NAMALWA (cell line): Measurements from ENCODE around the gene GPI.
A peak's percentile ranks its signal among the peaks of the same experiment; 100 is the strongest.

Source experiments
- DNase-seq: peaks from one replicate; pipeline ENCODE4 v3.0.0-alpha.2; 2015; ENCODE audit warnings: low spot score

GPI gene

DNA sequence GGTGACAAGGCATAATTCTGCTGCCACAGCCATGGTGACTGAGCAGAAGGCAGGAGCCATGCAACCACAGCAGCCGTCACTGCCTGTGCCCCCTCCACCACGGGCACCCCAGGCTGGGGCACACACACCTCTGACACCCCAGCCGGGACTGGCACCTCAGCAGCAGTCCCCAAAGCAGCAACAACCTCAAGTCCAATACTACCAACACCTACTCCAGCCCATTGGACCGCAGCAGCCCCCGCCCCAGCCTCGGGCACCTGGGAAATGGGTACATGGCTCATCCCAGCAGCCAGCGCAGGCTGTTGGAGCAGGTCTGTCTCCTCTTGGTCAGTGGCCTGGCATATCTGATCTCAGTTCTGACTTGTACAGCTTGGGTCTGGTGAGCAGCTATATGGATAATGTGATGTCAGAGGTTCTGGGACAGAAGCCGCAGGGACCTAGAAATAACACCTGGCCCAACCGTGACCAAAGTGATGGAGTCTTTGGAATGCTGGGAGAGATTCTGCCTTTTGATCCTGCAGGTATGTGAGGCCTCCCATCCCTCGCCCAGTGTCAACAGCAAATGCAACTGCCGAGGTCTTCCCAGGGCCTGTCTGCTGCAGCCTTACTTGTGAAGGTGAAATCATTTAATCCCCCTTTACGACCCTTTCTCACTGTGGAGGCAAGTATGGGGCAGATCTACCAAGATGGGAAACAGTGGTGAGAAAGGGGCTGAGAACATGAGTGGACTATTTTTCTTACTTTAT lies 22.9 kb upstream of the GPI start:
- no peak for DNase-seq

DNA sequence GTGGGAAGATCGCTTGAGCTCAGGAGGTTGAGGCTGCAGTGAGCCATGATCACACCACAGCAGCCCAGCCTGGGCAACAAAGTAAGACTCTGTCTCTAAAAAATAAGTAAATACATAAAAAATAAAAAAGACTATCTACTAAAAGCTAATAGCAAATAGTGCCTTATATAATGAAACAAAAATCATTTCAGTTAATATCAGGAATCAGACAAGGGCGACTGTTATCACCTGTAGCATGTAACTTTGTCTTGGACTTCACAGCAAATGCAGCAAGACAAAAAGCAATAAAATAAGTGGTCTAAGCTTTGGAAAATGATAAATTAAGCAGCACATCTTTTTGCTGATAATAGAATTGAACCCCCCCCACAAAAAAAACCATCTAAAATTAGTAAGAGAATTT lies 21.2 kb upstream of the GPI start:
- DNase-seq = no peak

DNA sequence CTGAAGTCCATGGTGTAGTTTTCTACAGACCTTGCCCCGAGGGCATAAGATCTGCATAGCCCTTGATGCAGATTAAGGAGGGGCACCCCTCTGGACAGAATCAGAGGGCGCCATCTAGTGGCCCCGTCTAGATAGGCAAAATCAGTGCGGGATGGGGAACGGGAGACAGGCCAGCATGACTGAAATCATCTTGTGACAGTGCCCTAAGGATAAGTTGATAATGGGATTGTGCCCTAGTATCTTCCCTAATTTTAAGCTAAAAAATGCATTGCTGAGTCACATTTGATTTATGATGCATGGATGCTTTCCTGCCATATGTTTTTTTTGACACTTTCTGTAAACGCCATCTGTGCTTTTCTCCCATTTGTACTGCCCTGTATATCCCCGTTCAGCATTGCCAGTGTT lies 19.0 kb upstream of the GPI start:
- peak; percentile 82 for DNase-seq

DNA sequence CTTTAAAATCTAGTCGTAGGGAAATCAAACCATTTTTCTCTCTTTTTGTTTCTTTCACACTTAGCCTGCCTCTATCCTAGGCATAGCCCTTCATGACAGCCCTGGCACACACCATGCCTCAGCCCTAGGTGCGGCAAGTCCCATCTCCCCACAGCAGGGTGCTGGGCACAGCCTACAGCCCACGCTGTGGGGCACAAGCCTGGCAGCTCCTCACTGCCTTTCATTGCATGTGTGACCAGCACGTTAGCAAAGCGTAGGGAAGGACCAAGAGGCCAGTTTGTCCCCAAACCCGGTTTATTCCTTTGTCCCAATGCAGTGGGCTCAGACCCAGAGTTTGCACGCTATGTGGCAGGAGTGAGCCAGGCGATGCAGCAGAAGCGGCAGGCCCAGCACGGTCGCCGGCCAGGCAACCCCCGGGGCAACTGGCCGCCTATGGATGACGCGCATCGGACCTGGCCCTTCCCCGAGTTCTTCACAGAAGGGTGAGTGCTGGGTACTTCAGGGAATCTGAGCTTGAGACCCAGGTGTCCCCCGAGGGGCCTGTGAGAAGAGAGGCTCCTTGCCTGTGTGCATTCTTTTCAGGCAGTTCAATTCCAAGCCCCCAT lies 17.3 kb upstream of the GPI start:
- no peak for DNase-seq

DNA sequence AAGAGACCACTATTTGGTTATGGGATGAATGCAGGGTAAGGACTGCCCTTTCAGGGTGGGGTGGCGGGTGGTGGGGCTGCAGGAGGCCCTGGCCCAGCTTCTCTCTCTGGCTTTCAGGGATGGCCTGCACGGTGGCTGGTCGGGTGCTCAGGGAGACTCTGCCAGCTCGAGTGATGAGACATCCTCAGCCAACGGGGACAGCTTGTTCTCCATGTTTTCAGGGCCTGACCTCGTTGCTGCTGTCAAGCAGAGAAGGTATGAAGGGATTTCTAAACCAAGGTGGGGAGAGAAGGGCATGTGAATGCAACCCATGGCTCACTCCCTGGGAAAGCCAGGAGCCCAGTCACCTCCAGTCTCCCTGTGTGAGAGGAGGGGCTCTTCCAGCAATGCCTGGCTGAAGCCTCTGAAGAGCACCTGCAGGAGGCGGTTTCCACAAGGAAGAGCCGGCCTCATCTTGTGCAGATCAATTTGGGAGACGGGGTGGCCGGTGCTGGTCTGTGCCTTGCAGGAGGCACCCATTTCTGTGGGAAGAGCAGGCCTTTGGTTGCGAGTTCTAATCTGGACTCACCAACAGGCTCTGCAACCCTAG lies 16.0 kb upstream of the GPI start:
- DNase-seq = no peak

DNA sequence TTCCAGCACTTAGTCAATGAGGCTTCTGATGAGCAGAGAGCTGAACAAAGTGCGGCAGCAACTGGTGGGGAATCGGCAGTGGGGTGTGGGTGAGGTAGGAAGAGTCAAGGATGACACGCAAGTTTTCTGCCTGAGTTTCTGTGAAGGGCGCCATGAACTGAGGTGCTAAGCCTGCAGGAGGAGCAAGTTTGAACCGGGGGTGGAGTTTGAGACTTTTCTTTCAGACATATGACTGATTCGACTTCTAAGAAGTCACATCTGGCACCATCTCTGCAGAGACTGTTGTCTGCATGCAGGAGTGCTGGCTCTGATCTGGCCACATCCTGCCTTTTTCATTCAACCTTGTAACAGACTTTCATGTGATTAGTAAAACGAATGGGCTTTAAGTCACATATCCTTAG lies 14.8 kb upstream of the GPI start:
- DNase-seq = peak; percentile 38

DNA sequence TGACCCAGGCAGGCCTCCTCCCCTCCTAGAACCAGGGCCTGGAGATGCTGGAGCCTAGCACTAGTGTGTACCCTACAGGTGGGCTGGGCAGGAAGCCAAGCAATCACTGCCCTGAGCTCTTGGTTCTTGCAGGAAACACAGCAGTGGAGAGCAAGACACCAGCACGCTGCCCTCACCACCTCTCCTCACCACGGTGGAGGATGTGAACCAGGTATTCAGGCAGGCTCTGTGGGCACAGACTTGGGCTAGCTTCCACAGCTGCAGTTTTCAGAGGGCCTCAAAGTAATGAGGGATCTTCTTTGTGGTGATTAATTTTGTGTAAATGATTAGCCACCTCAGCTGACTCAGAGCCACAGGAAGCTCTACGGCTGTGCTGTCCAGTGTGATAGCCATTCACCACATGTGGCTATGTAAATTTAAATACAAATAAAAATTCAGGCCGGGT lies 13.6 kb upstream of the GPI start:
- no peak for DNase-seq

DNA sequence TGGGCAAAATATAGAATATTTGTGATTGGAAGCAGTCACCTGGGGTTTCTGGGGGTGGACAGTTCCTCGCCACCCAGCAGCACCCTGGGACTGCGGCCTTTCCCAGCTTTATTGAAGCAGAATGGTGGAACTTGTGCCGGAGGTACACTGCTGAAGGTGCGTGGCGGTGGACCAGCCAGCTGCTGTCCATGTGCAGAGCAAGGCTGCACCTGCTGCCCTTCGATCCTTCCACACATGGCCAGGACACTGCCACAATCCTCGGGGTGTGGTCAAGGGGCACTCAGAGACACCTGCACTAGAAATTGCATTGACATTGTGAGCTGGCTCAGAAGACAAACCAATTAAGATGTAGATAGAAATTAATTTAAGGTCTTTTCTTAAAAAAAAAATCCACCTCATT lies 11.4 kb upstream of the GPI start:
- DNase-seq = no peak

DNA sequence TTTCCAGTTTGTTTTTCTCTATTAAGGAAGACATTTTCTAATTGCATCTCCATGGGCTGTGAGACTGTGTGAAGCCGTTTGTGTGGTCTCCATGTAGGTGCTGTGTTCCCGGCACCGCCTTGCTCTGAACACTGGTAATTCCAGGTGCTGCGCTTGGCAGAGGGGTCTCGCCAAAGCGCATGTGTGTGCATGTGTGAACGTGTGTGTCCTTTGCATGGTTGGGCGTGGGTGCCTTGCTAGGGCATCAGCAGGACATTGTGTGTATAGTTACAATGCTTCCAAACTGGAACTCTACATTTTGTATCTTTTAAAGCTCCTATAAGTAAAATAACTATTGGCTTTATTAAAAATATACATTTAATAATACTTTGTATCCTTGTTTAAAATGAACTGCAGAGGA lies 9.8 kb upstream of the GPI start:
- DNase-seq = no peak

DNA sequence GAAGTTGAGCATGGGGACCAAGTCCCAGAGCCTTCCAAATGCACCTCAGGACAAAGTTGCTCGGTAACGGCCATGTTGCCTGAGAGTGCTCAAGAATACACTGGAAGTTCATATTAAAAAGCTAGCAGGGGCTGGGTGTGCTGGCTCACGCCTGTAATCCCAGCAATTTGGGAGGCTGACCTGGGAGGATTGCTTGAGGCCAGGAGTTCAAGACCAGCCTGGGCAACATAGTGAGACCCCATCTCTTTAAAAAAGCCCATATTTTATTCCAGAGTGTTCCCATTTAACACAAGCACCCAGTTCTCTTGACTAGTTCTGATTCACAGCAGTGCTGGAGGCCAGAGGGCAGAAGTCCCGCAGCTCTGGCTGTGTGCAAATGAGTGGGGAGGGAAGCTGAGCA lies 8.1 kb upstream of the GPI start:
- no peak for DNase-seq

DNA sequence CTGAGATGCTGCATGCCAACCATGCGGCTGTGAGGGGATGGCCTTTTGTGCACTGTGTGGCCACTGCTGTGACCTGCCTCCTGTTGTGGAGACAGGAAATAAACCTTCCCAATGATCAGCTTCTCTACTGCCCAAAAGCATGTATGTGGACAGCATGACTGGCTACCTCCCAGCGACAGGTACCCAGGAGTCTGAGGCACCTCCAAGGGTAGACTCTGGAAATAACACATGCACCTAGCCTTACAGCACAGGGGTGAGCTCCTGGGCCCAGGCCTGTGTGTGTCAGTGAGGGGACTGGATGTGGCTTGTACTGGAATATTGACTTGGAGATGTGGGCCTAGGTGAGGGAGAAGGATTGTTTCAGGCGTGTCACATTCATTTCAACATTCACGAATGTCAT lies 7.6 kb upstream of the GPI start:
- no peak for DNase-seq

DNA sequence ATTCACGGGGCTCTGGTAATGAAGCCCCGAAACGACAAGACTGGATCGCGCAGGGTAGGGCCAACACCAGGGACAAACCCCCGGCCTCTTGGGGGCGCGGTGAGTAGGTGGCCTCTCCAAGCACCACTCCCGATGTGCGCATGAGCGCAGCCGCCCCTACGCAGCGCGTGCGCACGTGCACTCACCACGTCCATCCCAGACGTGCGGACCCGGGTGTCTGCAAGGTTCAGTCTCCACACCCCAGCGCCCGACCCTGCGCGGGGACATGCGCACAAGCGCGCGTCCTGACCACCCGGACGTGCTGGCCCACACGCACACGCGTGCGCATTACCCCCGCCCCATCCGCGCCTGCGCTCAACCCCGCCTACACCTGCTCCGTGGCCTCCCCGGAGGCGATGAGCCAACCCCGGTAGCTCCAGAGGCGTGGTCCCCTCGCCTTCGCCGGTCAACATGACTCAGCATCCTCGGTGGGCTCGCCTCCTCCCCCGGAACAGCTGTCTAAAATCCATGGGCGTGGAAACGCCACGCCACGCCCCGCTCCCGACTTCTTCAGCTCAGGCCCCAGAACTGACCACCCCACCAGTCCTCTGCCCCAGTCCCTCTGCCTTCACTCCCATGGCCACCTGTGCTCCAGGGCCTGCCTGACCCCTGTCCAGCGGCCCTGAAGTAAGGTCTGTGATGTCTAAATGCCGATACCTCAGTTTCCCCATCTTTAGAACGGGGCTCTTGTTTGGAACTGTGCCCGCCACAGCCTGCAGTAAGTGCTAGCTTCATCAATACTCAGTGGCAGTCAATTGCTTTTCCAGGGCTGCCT lies 5.6 kb upstream of the GPI start:
- peak; percentile 98 for DNase-seq

DNA sequence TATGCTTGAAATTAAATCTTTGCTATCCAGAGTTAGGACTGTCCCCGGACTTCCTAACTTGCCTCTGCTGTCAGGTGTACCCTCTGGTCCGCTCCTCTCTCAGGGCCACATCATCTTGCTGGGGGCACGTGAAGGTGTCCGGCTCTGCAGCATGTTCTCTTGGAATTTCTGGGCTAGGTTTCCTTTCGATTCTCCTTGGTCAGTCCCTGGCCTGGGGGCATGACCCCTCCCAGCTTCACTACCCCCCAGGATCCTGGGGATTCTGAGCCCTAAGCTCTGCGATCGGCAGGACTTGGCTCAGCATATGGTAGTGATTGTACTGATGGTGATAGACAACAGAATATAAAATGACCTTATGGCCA lies 5.1 kb upstream of the GPI start:
- no peak for DNase-seq

DNA sequence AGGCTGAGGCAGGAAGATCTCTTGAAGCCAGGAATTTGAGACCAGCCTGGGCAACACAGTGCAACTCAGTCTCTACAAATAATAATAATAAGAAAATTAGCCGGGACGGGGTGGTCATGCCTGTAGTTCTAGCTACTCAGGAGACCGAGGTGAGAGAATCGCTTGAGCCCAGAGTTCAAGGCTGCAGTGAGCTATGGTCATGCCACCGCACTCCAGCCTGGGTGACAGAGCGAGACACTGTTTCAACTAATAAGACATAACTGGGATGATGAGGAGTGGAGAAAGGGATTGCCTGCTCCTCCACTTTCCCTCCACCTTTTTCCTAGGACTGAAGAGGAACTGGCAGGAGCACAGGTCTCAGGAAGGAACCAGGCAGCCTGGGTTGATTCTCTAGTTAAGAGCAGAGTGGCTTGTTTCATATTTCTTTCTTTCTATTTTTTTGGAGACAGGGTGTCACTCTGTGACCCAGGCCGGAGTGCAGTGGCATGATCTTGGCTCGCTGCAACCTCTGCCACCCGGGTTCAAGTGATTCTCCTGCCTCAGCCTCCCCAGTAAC lies 4.6 kb upstream of the GPI start:
- no peak for DNase-seq

DNA sequence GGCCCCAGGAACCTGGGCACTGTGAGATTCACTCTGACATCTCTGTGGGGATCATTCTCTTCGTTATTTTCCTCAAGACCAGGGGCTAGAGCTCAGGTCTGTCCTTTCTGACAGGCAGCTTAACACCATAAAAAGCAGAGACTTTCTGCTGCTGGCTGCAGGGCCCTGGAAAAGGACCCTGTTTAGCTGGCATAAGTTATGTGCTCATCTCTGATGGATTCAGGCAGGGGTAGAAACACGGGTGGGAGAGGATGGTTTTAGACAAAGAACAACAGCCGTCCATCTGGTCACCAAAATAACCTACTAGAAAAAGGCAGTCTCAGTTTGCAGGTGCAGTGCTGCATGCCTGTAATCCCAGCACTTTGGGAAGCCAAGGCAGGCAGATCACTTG lies 2.3 kb upstream of the GPI start:
- no peak for DNase-seq

DNA sequence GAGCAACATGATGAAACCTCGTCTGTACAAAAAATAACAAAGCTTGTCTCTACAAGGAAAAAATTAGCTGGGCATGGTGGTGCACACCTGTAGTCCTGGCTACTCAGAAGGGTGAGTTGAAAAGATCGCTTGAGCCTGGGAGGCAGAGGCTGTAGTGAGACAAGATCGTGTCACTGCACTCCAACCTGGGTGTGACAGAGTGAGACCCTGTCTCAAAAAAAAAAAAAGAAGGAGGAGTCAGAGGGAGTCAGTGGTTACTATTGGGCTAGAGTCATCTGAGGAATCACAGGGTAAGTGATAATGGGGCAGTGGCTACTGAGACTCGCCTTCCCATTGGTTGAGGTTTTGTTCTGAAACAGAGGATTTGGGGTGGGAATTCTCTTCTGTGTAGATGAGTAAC lies 1.9 kb upstream of the GPI start:
- peak; percentile 28 for DNase-seq

DNA sequence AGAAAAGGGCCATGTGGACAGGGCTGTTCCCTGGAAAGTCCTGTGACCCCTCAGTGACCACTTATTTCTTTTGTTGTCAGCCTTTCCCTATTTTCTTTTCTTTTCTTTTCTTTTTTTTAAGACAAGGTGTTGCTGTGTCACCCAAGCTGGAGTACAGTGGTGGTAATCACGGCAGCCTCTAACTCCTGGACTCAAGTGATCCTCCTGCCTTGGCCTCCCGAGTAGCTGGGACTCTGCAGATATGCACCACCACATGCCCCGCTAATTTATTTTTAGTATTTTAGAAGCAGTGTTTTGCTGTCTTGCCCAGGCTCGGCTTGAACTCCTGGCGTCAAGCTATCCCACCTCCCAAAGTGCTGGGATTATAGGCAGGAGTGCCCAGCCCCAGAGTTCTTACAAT lies 1.1 kb upstream of the GPI start:
- no peak for DNase-seq

DNA sequence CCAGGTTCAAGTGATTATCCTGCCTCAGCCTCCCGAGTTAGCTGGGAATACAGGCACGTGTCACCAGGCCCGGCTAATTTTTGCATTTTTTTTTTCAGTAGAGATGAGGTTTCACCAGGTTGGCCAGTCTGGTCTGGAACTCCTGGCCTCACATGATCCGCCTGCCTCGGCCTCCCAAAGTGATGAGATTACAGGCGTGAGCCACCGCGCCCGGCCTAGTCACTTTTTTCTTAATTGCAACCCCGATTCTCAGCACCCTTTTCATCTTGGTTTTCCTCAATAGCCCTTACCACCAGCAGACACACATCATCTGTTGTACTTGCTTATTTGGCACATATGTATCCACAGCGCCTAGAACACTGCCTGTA lies 550 bp upstream of the GPI start:
- DNase-seq = no peak

DNA sequence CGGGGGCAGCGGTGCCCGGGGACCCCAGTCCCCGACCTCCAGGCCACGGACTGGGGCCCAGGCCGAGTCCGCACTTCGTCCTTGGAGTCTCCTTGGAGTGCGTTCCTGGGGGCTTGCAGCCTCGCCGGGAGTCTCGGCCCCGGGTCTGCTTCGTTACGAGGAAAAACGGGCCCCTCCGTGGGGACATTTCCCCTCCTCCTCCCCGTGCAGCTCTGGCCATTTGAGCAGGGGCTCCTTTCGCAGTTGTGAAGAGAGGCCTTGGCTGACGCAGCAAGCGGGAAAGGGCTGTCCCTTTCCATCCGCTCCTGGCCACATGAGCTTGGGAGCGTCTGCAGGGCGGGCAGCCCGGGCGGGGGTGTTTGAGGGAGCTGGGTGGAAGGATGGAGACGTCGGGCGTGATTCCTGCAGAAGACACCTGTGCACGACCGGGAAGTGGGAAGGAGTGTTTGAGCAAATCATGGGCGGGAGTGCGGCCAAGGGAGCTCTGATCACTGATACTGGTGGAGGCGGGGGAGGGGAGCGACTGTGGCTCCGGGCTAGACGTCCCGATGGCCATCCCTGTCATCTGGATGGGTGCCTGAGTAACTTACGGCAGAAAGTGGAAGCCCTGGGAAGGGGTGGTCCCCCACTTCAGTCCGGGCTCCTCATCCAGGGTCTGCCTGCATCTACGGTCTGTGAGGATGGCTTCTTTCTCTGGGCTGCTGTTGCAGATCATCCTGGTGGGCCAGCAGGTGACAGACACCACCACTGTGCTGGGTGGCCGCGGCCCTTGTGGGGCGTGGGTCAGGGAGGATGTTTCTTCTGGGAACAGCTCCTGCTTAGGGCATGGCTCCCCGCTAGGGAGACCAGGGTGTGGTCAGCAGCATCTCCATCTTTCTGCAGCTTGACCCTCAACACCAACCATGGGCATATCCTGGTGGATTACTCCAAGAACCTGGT lies 736 bp downstream of the GPI start:
- no peak for DNase-seq

DNA sequence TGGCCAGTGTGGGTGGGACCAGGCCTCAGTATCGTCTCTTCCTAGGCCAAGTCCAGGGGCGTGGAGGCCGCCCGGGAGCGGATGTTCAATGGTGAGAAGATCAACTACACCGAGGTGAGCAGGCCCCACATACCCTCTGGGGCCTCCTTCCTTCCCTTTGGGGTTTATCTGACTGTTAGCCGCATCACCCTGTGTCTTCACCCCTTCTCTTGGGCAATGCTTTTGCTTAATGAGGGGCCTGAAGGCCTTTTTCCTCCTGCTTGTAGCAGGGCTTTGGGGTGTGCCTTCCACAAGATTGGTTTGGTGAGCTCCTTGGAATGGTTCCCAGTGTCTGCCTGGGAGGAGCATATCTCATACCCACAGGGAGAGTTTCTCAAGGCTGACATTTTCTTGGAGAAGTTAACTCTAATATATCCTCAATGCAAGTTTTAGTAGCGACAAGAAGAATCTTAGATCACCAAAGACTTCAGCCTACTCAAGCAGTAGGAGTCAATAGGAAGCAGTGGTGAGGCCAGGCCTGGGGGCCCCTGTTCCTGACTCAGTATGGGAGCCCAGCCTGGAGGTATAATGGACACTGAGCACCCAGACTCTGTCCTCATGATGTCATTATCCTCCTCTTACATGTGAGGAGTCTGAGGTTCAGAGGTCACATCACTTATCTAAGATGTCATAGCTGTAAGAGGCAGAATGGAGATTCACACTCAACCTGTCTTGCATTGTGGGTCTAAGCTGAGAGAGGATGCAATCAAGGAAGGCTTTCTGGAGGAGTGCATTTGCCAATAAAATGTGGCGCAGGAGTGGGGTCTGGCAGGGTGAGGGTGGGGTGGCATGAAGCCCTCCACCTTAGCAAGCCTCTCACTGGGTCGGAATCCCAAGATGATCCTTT lies 2.0 kb downstream of the GPI start:
- no peak for DNase-seq

DNA sequence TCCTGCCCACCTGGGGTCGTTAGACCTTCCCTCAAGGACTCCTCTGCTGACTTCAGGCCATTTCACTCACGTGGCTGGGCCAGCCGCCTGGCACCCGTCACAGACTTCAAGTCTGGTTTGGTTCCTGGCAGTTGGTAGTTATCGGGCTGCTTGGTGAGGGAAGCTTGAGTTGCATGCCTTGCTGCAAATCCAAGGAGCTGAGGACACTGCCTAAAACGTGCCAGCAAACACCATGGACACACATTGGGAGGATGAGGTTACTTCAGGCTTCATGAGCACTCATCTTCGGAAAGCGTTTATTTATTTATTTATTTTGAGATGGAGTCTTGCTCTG lies 2.6 kb downstream of the GPI start:
- no peak for DNase-seq
